GM18499 (cell line): ENCODE data around the gene SUN1.
"Not testable (repeated sequence)": the region's sequence is repeated elsewhere in the genome, so short reads cannot be mapped to it uniquely, and the experiment has no call there.

Experiments used
- ATAC-seq: cut with Tn5 transposase; IDR thresholded peaks from one replicate; pipeline ENCODE4 v1.9.1; 2021; ENCODE audit warnings: moderate number of reproducible peaks; ENCODE audit not compliant: insufficient read depth, unreplicated experiment

Gene SUN1

GRCh38 chr7:901041-901387, 68.7 kb downstream of the SUN1 start:
- ATAC-seq: no peak

GRCh38 chr7:901388-902154, 69.3 kb downstream of the SUN1 start:
- ATAC-seq: no peak

GRCh38 chr7:902996-903395, 70.7 kb downstream of the SUN1 start:
- no peak for ATAC-seq

GRCh38 chr7:903921-904755, 71.9 kb downstream of the SUN1 start:
- ATAC-seq: no peak

- no peak for ATAC-seq
Measured at GRCh38 chr7:904847-905246, 72.6 kb downstream of the SUN1 start.

GRCh38 chr7:906776-907157, 74.5 kb downstream of the SUN1 start:
- ATAC-seq: no peak

- no peak for ATAC-seq
Measured at GRCh38 chr7:907158-907980, 75.1 kb downstream of the SUN1 start.

GRCh38 chr7:908159-908581, 75.9 kb downstream of the SUN1 start:
- no peak for ATAC-seq

GRCh38 chr7:908591-909357, 76.5 kb downstream of the SUN1 start:
- not testable (repeated sequence) for ATAC-seq

- ATAC-seq: no peak
Measured at GRCh38 chr7:909358-910329, 77.4 kb downstream of the SUN1 start.

GRCh38 chr7:910441-910861, 78.2 kb downstream of the SUN1 start:
- ATAC-seq: no peak

GRCh38 chr7:910931-911431, 78.7 kb downstream of the SUN1 start:
- ATAC-seq: no peak

GRCh38 chr7:911791-912480, 79.7 kb downstream of the SUN1 start:
- ATAC-seq: no peak

- ATAC-seq: no peak
Measured at GRCh38 chr7:913736-914520, 81.7 kb downstream of the SUN1 start.

GRCh38 chr7:914521-915194, 82.4 kb downstream of the SUN1 start:
- ATAC-seq: no peak

- no peak for ATAC-seq
Measured at GRCh38 chr7:915291-916218, 83.3 kb downstream of the SUN1 start.
